Ishikawa (cell line): ENCODE measurements around the gene TGFBRAP1.

ENCODE experiments used
- CREB1 ChIP-seq: IDR thresholded peaks from 2 replicates; pipeline ENCODE4 v1.6.1; 2012; ENCODE audit warnings: low read depth
- EGR1 ChIP-seq: IDR thresholded peaks from 2 replicates; pipeline ENCODE4 v1.6.1; 2012
- EP300 ChIP-seq: IDR thresholded peaks from 2 replicates; pipeline ENCODE4 v1.6.1; 2012; ENCODE audit warnings: borderline replicate concordance
- FOXM1 ChIP-seq: IDR thresholded peaks from 2 replicates; pipeline ENCODE4 v1.6.1; 2012; ENCODE audit warnings: low read depth, borderline replicate concordance
- RAD21 ChIP-seq: IDR thresholded peaks from 2 replicates; pipeline ENCODE4 v1.6.1; 2012; ENCODE audit warnings: low read depth
- TAF1 ChIP-seq: IDR thresholded peaks from 2 replicates; pipeline ENCODE4 v1.6.1; 2012; ENCODE audit warnings: low read depth, mild to moderate bottlenecking
- YY1 ChIP-seq: IDR thresholded peaks from 2 replicates; pipeline ENCODE4 v1.6.1; 2012; ENCODE audit warnings: low read depth
- TF ChIP-seq, protein P1 (sequence below): IDR thresholded peaks from 2 replicates; pipeline ENCODE4 v1.6.1; 2012
- TF ChIP-seq, protein P2 (sequence below): IDR thresholded peaks from 2 replicates; pipeline ENCODE4 v1.6.1; 2012; ENCODE audit warnings: low read depth, mild to moderate bottlenecking
- TF ChIP-seq, protein P3 (sequence below): IDR thresholded peaks from 2 replicates; pipeline ENCODE4 v1.6.1; 2012

DNA sequence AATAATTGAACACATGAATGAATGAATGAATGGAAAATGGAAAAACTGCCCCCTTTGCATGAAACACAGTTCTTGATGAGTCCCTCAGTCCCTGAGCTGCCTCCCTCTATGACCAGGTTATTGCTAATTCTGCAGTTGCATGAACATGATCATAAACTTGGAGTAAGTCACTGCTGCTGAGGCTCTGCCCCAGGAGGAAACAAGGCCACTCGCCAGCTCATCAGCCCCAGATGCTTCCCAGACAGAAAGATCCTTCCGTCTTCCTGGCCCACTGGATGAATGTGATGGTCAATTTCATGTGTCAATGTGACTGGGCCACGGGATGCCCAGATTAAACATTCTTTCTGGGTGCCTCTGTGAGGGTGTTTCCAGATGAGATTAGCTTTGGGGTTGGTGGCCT is 71.6 kb downstream of the TGFBRAP1 start:
- TF ChIP-seq FOXM1 = no peak
- TF ChIP-seq TAF1 = no peak
- TF ChIP-seq, protein P1, sequence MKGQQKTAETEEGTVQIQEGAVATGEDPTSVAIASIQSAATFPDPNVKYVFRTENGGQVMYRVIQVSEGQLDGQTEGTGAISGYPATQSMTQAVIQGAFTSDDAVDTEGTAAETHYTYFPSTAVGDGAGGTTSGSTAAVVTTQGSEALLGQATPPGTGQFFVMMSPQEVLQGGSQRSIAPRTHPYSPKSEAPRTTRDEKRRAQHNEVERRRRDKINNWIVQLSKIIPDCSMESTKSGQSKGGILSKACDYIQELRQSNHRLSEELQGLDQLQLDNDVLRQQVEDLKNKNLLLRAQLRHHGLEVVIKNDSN = no peak
- TF ChIP-seq, protein P2, sequence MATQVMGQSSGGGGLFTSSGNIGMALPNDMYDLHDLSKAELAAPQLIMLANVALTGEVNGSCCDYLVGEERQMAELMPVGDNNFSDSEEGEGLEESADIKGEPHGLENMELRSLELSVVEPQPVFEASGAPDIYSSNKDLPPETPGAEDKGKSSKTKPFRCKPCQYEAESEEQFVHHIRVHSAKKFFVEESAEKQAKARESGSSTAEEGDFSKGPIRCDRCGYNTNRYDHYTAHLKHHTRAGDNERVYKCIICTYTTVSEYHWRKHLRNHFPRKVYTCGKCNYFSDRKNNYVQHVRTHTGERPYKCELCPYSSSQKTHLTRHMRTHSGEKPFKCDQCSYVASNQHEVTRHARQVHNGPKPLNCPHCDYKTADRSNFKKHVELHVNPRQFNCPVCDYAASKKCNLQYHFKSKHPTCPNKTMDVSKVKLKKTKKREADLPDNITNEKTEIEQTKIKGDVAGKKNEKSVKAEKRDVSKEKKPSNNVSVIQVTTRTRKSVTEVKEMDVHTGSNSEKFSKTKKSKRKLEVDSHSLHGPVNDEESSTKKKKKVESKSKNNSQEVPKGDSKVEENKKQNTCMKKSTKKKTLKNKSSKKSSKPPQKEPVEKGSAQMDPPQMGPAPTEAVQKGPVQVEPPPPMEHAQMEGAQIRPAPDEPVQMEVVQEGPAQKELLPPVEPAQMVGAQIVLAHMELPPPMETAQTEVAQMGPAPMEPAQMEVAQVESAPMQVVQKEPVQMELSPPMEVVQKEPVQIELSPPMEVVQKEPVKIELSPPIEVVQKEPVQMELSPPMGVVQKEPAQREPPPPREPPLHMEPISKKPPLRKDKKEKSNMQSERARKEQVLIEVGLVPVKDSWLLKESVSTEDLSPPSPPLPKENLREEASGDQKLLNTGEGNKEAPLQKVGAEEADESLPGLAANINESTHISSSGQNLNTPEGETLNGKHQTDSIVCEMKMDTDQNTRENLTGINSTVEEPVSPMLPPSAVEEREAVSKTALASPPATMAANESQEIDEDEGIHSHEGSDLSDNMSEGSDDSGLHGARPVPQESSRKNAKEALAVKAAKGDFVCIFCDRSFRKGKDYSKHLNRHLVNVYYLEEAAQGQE = no peak
- no peak for TF ChIP-seq CREB1
- no peak for TF ChIP-seq EP300
- no peak for TF ChIP-seq RAD21
- TF ChIP-seq, protein P3, sequence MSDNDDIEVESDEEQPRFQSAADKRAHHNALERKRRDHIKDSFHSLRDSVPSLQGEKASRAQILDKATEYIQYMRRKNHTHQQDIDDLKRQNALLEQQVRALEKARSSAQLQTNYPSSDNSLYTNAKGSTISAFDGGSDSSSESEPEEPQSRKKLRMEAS = no peak
- TF ChIP-seq EGR1 = no peak
- TF ChIP-seq YY1 = no peak
